ENCODE data around the gene SSC5D.
"Not testable (repeated sequence)": the region's sequence is repeated elsewhere in the genome, so short reads cannot be mapped to it uniquely, and the experiment has no call there.

Gene SSC5D

GRCh38 chr19:55488986-55489710 lies 912 bp downstream of the SSC5D start:
- no peak for DNase-seq

- no peak for DNase-seq
Observed at GRCh38 chr19:55489711-55490477, 1.7 kb downstream of the SSC5D start.

GRCh38 chr19:55490478-55491432 lies 2.5 kb downstream of the SSC5D start:
- DNase-seq = no peak

- no peak for DNase-seq
Observed at GRCh38 chr19:55491546-55492360, 3.5 kb downstream of the SSC5D start.

- no peak for DNase-seq
Observed at GRCh38 chr19:55492362-55492944, 4.2 kb downstream of the SSC5D start.

- DNase-seq = no peak
Observed at GRCh38 chr19:55493052-55493644, 4.9 kb downstream of the SSC5D start.

GRCh38 chr19:55493645-55494171 lies 5.5 kb downstream of the SSC5D start:
- no peak for DNase-seq

- DNase-seq = no peak
Observed at GRCh38 chr19:55494172-55494761, 6.0 kb downstream of the SSC5D start.

- DNase-seq = no peak
Observed at GRCh38 chr19:55495646-55496349, 7.6 kb downstream of the SSC5D start.

- DNase-seq = not testable (repeated sequence)
Observed at GRCh38 chr19:55496820-55497219, 8.6 kb downstream of the SSC5D start.

- DNase-seq = no peak
Observed at GRCh38 chr19:55497763-55498162, 9.5 kb downstream of the SSC5D start.

GRCh38 chr19:55498246-55498840 lies 10.1 kb downstream of the SSC5D start:
- no peak for DNase-seq

- DNase-seq = no peak
Observed at GRCh38 chr19:55500368-55500952, 12.2 kb downstream of the SSC5D start.

GRCh38 chr19:55502197-55502952 lies 14.1 kb downstream of the SSC5D start:
- DNase-seq = no peak

GRCh38 chr19:55503157-55503501 lies 14.9 kb downstream of the SSC5D start:
- no peak for DNase-seq

GRCh38 chr19:55503502-55504251 lies 15.4 kb downstream of the SSC5D start:
- peak; percentile 97 for DNase-seq

- DNase-seq = no peak
Observed at GRCh38 chr19:55504252-55504603, 16.0 kb downstream of the SSC5D start.

- no peak for DNase-seq
Observed at GRCh38 chr19:55504981-55505380, 16.7 kb downstream of the SSC5D start.

Data from activated T-cell treated with anti-CD3 and anti-CD28 coated beads, Interleukin-2, amount 50 U/mL, for 1 hour (primary cell).